Activated CD4-positive, CD25-positive, alpha-beta regulatory T cell (primary cell): Measurements from ENCODE around the gene SYT12.

ENCODE experiments used
- DNase-seq, 4 experiments: peaks; one replicate each; lab custom pipeline; 2025; lab: John Stamatoyannopoulos, UW

The SYT12 gene

GRCh38 chr11:67055812-67056211 is 32.9 kb downstream of the SYT12 start:
- DNase-seq: no peak

GRCh38 chr11:67056267-67057204 is 33.6 kb downstream of the SYT12 start, which contains the start of gene RHOD:
RHOD (plus strand) TSS chr11:67056847; CDS start chr11:67056903, 56 bp downstream.
- DNase-seq: peak in 1 of 4 experiments; percentile 12

GRCh38 chr11:67057205-67057672 is 34.3 kb downstream of the SYT12 start:
- no peak for DNase-seq

GRCh38 chr11:67058506-67058905 is 35.6 kb downstream of the SYT12 start:
- no peak for DNase-seq

GRCh38 chr11:67059671-67060070 is 36.7 kb downstream of the SYT12 start:
- no peak for DNase-seq

- DNase-seq: no peak
These were observed 37.2 kb downstream of the SYT12 start for GRCh38 chr11:67060111-67060522.

GRCh38 chr11:67062526-67063373 is 39.8 kb downstream of the SYT12 start:
- no peak for DNase-seq

GRCh38 chr11:67066333-67066709 is 43.4 kb downstream of the SYT12 start:
- no peak for DNase-seq

GRCh38 chr11:67071420-67072284 is 48.7 kb downstream of the SYT12 start:
- DNase-seq: peak; percentile 50 to 58 (median 53)

GRCh38 chr11:67072295-67072694 is 49.4 kb downstream of the SYT12 start:
- no peak for DNase-seq

- no peak for DNase-seq
These were observed 51.0 kb downstream of the SYT12 start for GRCh38 chr11:67073908-67074307.

- DNase-seq: no peak
These were observed 53.3 kb downstream of the SYT12 start for GRCh38 chr11:67076202-67076601.

GRCh38 chr11:67079065-67079705 is 56.3 kb downstream of the SYT12 start:
- no peak for DNase-seq

GRCh38 chr11:67082071-67082791 is 59.3 kb downstream of the SYT12 start:
- DNase-seq: no peak

GRCh38 chr11:67083786-67084366 is 60.9 kb downstream of the SYT12 start:
- DNase-seq: no peak

GRCh38 chr11:67085617-67086016 is 62.7 kb downstream of the SYT12 start:
- no peak for DNase-seq

GRCh38 chr11:67090717-67091116 is 67.8 kb downstream of the SYT12 start:
- DNase-seq: no peak

- no peak for DNase-seq
These were observed 72.2 kb downstream of the SYT12 start for GRCh38 chr11:67095214-67095507.

GRCh38 chr11:67098799-67099429 is 76.0 kb downstream of the SYT12 start:
- DNase-seq: no peak

GRCh38 chr11:67099831-67100324 is 76.9 kb downstream of the SYT12 start:
- no peak for DNase-seq
